ENCODE measurements around the gene F2RL1. TPM values are rescaled to one million over a fixed set of nuclear protein-coding genes. Genes with fewer than 3 reads are reported as not detected.

Gene F2RL1
- total RNA-seq, 2 experiments from 2014 or later: 1.6 to 2.2 TPM

GRCh38 chr5:76789991-76790581 lies 28.7 kb upstream of the F2RL1 start:
- Mint-ChIP-seq H3K4me1 (ENCODE audit: low read depth) (no peaks in the 10 kb centered on the region), H3K36me3 (ENCODE audit: low read depth) (no peaks in the 10 kb centered on the region), H3K27me3 (ENCODE audit: low read depth) (no peaks in the 10 kb centered on the region), H3K27ac (no peak overlapping the region), H3K4me3 (no peak overlapping the region), H3K9me3 (ENCODE audit: insufficient read depth) (no peaks in the 10 kb centered on the region)
- POLR2A ChIA-PET: no interaction called here
- CTCF ChIA-PET: interaction anchor here (0.9 to 1.7 kb wide), 2 partner anchors 15 kb away, joined by 3 to 6 read pairs; no protein-coding TSS in a partner anchor
- ATAC-seq: no peak
- no peak for DNase-seq

DNA sequence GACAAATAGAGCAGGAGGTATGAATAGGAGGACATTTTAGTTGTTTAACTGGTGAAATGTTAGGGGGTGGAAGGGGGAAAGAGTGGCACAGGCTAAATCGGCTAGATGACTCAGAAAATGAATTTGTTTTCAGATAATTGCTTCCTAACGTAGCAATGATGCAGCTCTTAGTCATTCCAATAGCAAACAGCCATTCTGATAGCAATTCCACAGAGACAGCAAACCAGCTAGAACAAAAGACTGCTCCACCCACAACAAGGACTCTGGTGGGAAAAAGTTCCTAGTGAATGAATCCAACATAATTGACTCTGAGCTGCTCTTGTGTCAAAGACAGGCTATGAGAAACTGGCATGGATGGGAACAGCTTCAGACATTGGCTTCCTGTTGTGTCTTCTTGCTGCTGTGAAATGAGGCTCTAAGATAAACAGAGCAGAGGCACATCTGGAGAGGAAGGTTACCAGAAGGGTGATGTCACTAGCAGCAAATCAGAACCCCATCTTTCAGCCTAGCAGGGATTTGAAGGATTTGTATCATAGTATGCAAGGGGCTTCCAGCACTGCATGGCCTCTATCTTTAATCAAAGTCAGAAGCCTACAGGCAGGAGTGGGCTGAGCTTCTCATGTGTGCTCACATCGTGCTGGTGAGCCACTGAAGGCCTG lies 28.1 kb upstream of the F2RL1 start:
- ATAC-seq (peak; percentile 30), DNase-seq (no peak)
- H3K27ac Mint-ChIP-seq: no peak overlapping the region
- H3K36me3 Mint-ChIP-seq (ENCODE audit: low read depth): no peaks in the 10 kb centered on the region
- H3K27me3 Mint-ChIP-seq (ENCODE audit: low read depth): no peaks in the 10 kb centered on the region
- ChIA-PET CTCF (interaction anchor here (1.7 kb wide), 1 partner anchor 16 kb away, joined by 6 read pairs; no protein-coding TSS in a partner anchor), POLR2A (no interaction called here)
- no peaks in the 10 kb centered on the region for H3K4me1 Mint-ChIP-seq (ENCODE audit: low read depth)
- no peaks in the 10 kb centered on the region for H3K9me3 Mint-ChIP-seq (ENCODE audit: insufficient read depth)
- H3K4me3 Mint-ChIP-seq: no peak overlapping the region

DNA sequence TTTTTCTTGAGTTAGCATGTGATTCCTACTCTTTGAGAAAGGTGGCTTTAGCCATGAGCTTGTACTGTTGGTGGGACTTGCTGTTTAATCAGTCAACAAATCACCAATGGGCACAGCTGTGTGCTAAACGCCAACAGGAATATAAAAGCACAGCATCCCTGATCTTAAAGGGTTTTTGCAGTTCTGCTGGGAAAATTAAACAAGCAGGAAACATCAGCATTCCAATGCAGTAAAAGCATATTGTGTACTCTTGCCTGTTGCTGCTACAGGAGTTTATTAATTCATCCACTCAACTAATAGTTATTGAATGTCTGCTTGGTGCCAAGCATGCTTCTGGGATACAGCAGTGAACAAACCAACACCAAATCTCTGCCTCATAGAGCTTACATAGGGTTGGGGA lies 27.4 kb upstream of the F2RL1 start:
- ChIA-PET CTCF (interaction anchor here (1.7 kb wide), 1 partner anchor 17 kb away, joined by 6 read pairs; no protein-coding TSS in a partner anchor), POLR2A (interaction anchor here (0.7 kb wide), 1 partner anchor 101 kb away, joined by 3 read pairs; no protein-coding TSS in a partner anchor)
- Mint-ChIP-seq H3K4me1 (ENCODE audit: low read depth) (no peaks in the 10 kb centered on the region), H3K9me3 (ENCODE audit: insufficient read depth) (no peaks in the 10 kb centered on the region), H3K36me3 (ENCODE audit: low read depth) (no peaks in the 10 kb centered on the region), H3K4me3 (no peak overlapping the region), H3K27ac (no peak overlapping the region), H3K27me3 (ENCODE audit: low read depth) (no peaks in the 10 kb centered on the region)
- DNase-seq: no peak
- ATAC-seq: no peak

DNA sequence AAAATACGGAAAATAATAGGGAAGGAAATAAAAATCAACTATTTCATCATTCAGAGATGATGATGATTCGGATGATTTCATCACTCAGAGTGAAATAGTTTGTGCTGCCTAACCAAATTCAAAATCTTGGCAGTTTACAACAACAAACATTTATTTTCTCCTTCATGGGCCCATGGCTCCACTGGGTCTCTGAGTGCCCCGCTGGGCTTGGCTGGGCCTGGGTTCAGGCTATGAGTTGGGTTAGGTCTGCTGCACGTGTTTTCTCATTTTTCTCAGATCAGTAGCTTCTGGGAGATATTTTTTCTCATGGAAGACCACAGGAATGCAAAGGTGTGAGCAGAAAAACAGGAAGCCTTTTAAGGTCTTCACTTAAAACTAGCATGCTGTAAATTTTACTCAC lies 24.0 kb upstream of the F2RL1 start:
- no peaks in the 10 kb centered on the region for H3K9me3 Mint-ChIP-seq (ENCODE audit: insufficient read depth)
- ChIA-PET CTCF (no interaction called here), POLR2A (no interaction called here)
- ATAC-seq (no peak), DNase-seq (no peak)
- H3K27ac Mint-ChIP-seq: no peak overlapping the region
- no peak overlapping the region for H3K4me3 Mint-ChIP-seq
- no peaks in the 10 kb centered on the region for H3K4me1 Mint-ChIP-seq (ENCODE audit: low read depth)
- H3K36me3 Mint-ChIP-seq (ENCODE audit: low read depth): no peaks in the 10 kb centered on the region
- peaks cover 2% of the 10 kb centered on the region for H3K27me3 Mint-ChIP-seq (ENCODE audit: low read depth)

- no peak for DNase-seq
- H3K36me3 Mint-ChIP-seq (ENCODE audit: low read depth): no peaks in the 10 kb centered on the region
- no peak overlapping the region for H3K4me3 Mint-ChIP-seq
- ChIA-PET POLR2A (no interaction called here), CTCF (no interaction called here)
- no peaks in the 10 kb centered on the region for H3K9me3 Mint-ChIP-seq (ENCODE audit: insufficient read depth)
- peaks cover 4% of the 10 kb centered on the region for H3K27me3 Mint-ChIP-seq (ENCODE audit: low read depth)
- no peaks in the 10 kb centered on the region for H3K4me1 Mint-ChIP-seq (ENCODE audit: low read depth)
- no peak for ATAC-seq
- no peak overlapping the region for H3K27ac Mint-ChIP-seq
Observed at GRCh38 chr5:76799588-76799987, 19.2 kb upstream of the F2RL1 start.

- H3K27ac Mint-ChIP-seq: no peak overlapping the region
- POLR2A ChIA-PET: no interaction called here
- no peaks in the 10 kb centered on the region for H3K36me3 Mint-ChIP-seq (ENCODE audit: low read depth)
- no peak for DNase-seq
- no peak for ATAC-seq
- peaks cover 4% of the 10 kb centered on the region for H3K27me3 Mint-ChIP-seq (ENCODE audit: low read depth)
- H3K4me1 Mint-ChIP-seq (ENCODE audit: low read depth): no peaks in the 10 kb centered on the region
- H3K4me3 Mint-ChIP-seq: no peak overlapping the region
- H3K9me3 Mint-ChIP-seq (ENCODE audit: insufficient read depth): no peaks in the 10 kb centered on the region
- CTCF ChIA-PET: interaction anchor here (1.5 kb wide), 1 partner anchor 26 kb away, joined by 4 read pairs; no protein-coding TSS in a partner anchor
Observed at GRCh38 chr5:76800579-76800978, 18.3 kb upstream of the F2RL1 start.

- Mint-ChIP-seq H3K27ac (no peak overlapping the region), H3K4me1 (ENCODE audit: low read depth) (no peaks in the 10 kb centered on the region), H3K9me3 (ENCODE audit: insufficient read depth) (no peaks in the 10 kb centered on the region), H3K4me3 (no peak overlapping the region), H3K36me3 (ENCODE audit: low read depth) (no peaks in the 10 kb centered on the region), H3K27me3 (ENCODE audit: low read depth) (peaks cover 4% of the 10 kb centered on the region)
- CTCF ChIA-PET: interaction anchor here (1.5 kb wide), 1 partner anchor 26 kb away, joined by 4 read pairs; no protein-coding TSS in a partner anchor
- POLR2A ChIA-PET: no interaction called here
- DNase-seq (no peak), ATAC-seq (no peak)
Observed at GRCh38 chr5:76801159-76801802, 17.5 kb upstream of the F2RL1 start.

DNA sequence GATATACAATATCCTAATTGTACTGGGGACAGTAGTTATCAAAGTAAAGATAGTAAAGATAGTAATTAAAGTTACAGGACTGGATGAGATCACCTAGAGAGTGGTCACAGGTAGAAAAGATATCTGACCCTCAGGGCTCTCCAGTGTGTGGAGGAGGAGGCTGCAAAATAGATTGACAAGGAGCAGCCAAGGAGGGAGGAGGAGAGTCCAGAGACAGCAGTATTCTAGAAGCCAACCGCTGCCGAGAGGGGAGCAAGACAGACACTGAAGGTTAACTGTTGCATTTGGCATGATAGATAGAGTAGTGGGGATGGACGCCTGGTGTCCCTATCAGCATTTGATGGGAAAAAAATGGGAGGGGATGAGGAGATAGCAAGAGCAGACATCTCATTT lies 17.0 kb upstream of the F2RL1 start:
- DNase-seq (no peak), ATAC-seq (no peak)
- Mint-ChIP-seq H3K27ac (no peak overlapping the region), H3K4me1 (ENCODE audit: low read depth) (no peaks in the 10 kb centered on the region), H3K36me3 (ENCODE audit: low read depth) (no peaks in the 10 kb centered on the region), H3K9me3 (ENCODE audit: insufficient read depth) (no peaks in the 10 kb centered on the region), H3K4me3 (no peak overlapping the region), H3K27me3 (ENCODE audit: low read depth) (peaks cover 4% of the 10 kb centered on the region)
- ChIA-PET POLR2A (no interaction called here), CTCF (interaction anchor here (1.5 kb wide), 1 partner anchor 27 kb away, joined by 4 read pairs; no protein-coding TSS in a partner anchor)

DNA sequence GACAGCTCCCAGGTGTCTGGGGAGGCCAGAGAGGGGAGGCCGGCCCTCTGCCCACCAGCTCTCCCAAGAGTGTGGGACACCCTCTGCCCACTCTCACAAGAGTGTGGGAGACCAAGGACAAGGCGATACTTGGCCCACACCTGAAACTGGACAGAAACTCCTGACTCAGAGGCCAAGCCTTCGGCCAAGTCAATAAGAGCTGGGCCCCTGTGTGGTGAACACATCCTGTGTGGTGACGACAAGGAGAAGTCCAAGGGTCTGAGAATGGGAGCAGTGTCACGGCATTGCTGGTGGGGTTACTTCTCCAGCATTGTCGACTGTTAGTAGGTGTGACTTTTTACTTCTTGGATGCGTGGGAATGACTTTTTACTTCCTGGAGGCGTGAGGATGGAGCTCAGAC lies 14.6 kb upstream of the F2RL1 start:
- H3K27ac Mint-ChIP-seq: no peak overlapping the region
- ATAC-seq (no peak), DNase-seq (no peak)
- H3K4me1 Mint-ChIP-seq (ENCODE audit: low read depth): no peaks in the 10 kb centered on the region
- no peaks in the 10 kb centered on the region for H3K36me3 Mint-ChIP-seq (ENCODE audit: low read depth)
- H3K9me3 Mint-ChIP-seq (ENCODE audit: insufficient read depth): no peaks in the 10 kb centered on the region
- H3K27me3 Mint-ChIP-seq (ENCODE audit: low read depth): peaks cover 4% of the 10 kb centered on the region
- no peak overlapping the region for H3K4me3 Mint-ChIP-seq
- POLR2A ChIA-PET: no interaction called here
- CTCF ChIA-PET: no interaction called here

DNA sequence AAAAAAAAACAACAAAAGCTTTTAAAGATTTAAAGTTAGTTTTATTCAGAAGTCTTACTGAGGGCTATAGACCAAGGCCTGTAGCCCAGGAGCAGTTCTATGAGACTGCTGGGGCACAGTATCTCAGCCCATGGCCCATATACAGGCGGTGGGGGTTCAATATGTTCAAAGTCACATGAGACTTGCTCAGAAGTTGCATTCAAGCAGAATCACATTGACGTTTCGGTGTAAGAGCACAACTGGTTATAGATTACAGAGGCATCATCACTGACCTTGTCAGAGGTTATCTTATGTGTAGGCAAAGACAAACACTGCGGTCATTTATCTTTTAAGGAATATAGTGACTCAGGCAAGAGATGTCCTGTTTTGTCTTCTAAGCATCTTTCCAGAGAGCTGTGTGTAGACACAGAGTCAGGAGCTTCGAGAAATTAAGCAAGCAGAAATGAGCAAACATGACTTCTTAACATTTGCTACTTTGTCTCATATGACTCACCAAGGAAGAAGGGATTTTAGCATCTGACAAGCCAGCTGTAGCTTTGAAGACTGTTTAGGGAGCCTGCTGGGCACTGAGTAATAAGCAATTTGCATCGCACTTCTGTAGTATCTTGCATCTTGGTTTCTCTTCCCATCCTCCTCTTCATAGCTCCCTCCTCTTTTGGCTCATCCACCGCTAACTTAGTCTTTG lies 12.9 kb upstream of the F2RL1 start:
- CTCF ChIA-PET: interaction anchor here (1.4 to 1.7 kb wide), 2 partner anchors 13 to 32 kb away, joined by 4 to 5 read pairs; partner anchors contain the start of gene F2RL1
- Mint-ChIP-seq H3K9me3 (ENCODE audit: insufficient read depth) (no peaks in the 10 kb centered on the region), H3K4me1 (ENCODE audit: low read depth) (no peaks in the 10 kb centered on the region), H3K4me3 (no peak overlapping the region), H3K36me3 (ENCODE audit: low read depth) (no peaks in the 10 kb centered on the region), H3K27me3 (ENCODE audit: low read depth) (peaks cover 2% of the 10 kb centered on the region), H3K27ac (no peak overlapping the region)
- DNase-seq (no peak), ATAC-seq (no peak)
- POLR2A ChIA-PET: interaction anchor here (0.6 kb wide), 1 partner anchor 35 kb away, joined by 4 read pairs; no protein-coding TSS in a partner anchor

GRCh38 chr5:76807296-76807695 lies 11.5 kb upstream of the F2RL1 start:
- ATAC-seq: no peak
- CTCF ChIA-PET: no interaction called here

More at GRCh38 chr5:76807296-76807695, 11.5 kb upstream of the F2RL1 start:
- no peaks in the 10 kb centered on the region for H3K4me1 Mint-ChIP-seq (ENCODE audit: low read depth)
- H3K9me3 Mint-ChIP-seq (ENCODE audit: insufficient read depth): no peaks in the 10 kb centered on the region
- H3K36me3 Mint-ChIP-seq (ENCODE audit: low read depth): no peaks in the 10 kb centered on the region
- POLR2A ChIA-PET: no interaction called here
- no peak for DNase-seq
- H3K27ac Mint-ChIP-seq: no peak overlapping the region
- peaks cover 2% of the 10 kb centered on the region for H3K27me3 Mint-ChIP-seq (ENCODE audit: low read depth)
- H3K4me3 Mint-ChIP-seq: no peak overlapping the region

Data from activated CD8-positive, alpha-beta T cell treated with anti-CD3 and anti-CD28 coated beads, Interleukin-2, amount 10 ng/mL, durations not matched to agents 7 days and 5 days (primary cell).